GM21381 (cell line): ENCODE results near the gene SH3RF3.
"Not testable (repeated sequence)": the region's sequence is repeated elsewhere in the genome, so short reads cannot be mapped to it uniquely, and the experiment has no call there.

Experiments used
- ATAC-seq: cut with Tn5 transposase; IDR thresholded peaks from one replicate; pipeline ENCODE4 v1.9.1; 2021; ENCODE audit warnings: mild to moderate bottlenecking, moderate library complexity; ENCODE audit not compliant: unreplicated experiment

SH3RF3 gene

GRCh38 chr2:109117780-109118179 is 11.2 kb upstream of the SH3RF3 start:
- ATAC-seq: no peak

GRCh38 chr2:109118321-109118720 is 10.7 kb upstream of the SH3RF3 start:
- ATAC-seq: no peak

GRCh38 chr2:109120166-109120565 is 8.8 kb upstream of the SH3RF3 start:
- no peak for ATAC-seq

GRCh38 chr2:109120686-109121085 is 8.3 kb upstream of the SH3RF3 start:
- not testable (repeated sequence) for ATAC-seq

- ATAC-seq: no peak
Measured at GRCh38 chr2:109123586-109124201, 5.3 kb upstream of the SH3RF3 start.

GRCh38 chr2:109124982-109125592 is 3.9 kb upstream of the SH3RF3 start:
- ATAC-seq: no peak

GRCh38 chr2:109125593-109126500 is 3.2 kb upstream of the SH3RF3 start:
- ATAC-seq: no peak

- no peak for ATAC-seq
Measured at GRCh38 chr2:109126501-109126860, 2.5 kb upstream of the SH3RF3 start.

GRCh38 chr2:109127556-109127955 is 1.4 kb upstream of the SH3RF3 start:
- no peak for ATAC-seq

GRCh38 chr2:109128048-109128615 is 873 bp upstream of the SH3RF3 start:
- ATAC-seq: peak; percentile 54

GRCh38 chr2:109129356-109129920 is 433 bp downstream of the SH3RF3 start:
- peak; percentile 15 for ATAC-seq

GRCh38 chr2:109129921-109130722 is 1.1 kb downstream of the SH3RF3 start:
- no peak for ATAC-seq

- no peak for ATAC-seq
Measured at GRCh38 chr2:109130723-109130995, 1.7 kb downstream of the SH3RF3 start.

- no peak for ATAC-seq
Measured at GRCh38 chr2:109131777-109132176, 2.8 kb downstream of the SH3RF3 start.

GRCh38 chr2:109132626-109133025 is 3.6 kb downstream of the SH3RF3 start:
- no peak for ATAC-seq

- ATAC-seq: no peak
Measured at GRCh38 chr2:109133746-109134145, 4.7 kb downstream of the SH3RF3 start.

GRCh38 chr2:109134741-109135358 is 5.8 kb downstream of the SH3RF3 start:
- ATAC-seq: no peak

GRCh38 chr2:109135359-109136197 is 6.6 kb downstream of the SH3RF3 start:
- no peak for ATAC-seq

- no peak for ATAC-seq
Measured at GRCh38 chr2:109136542-109136941, 7.5 kb downstream of the SH3RF3 start.
